BJ (cell line): Measurements from ENCODE around the gene ACSF3. TPM values are rescaled to one million over a fixed set of nuclear protein-coding genes. Genes with fewer than 3 reads are reported as not detected.
"Not testable (repeated sequence)": the region's sequence is repeated elsewhere in the genome, so short reads cannot be mapped to it uniquely, and the experiment has no call there.

Experiments
- CTCF ChIA-PET: fragments of 350-600 bp; formaldehyde crosslinking; extraction: SDS; loops from one replicate; lab custom pipeline; 2021; ENCODE audit warnings: antibody characterized with exemption, inconsistent platforms; lab: Yijun Ruan, JAX
- POLR2A ChIA-PET: fragments of 300-600 bp; sonication (Branson Sonifier 250); formaldehyde crosslinking; extraction: SDS; loops from one replicate; lab custom pipeline; 2021; ENCODE audit warnings: antibody characterized with exemption; lab: Charles Lee
- DNase-seq: peaks from one replicate; pipeline ENCODE4 v3.0.0-alpha.2; 2011; ENCODE audit warnings: low read depth
- H3K27me3 ChIP-seq: 2 replicates; pipeline ENCODE4 v1.6.0; 2011; ENCODE audit warnings: low read length; ENCODE audit not compliant: control insufficient read depth, insufficient read depth
- H3K36me3 ChIP-seq: 2 replicates; pipeline ENCODE4 v1.5.1; 2011; ENCODE audit warnings: low read length; ENCODE audit not compliant: control insufficient read depth, insufficient read depth
- H3K4me3 ChIP-seq: 2 replicates; pipeline ENCODE4 v1.5.1; 2011; ENCODE audit warnings: low read depth, mild to moderate bottlenecking, control low read depth, low read length
- polyA plus RNA-seq: library from polyadenylated mRNA; depleted of rRNA; stranded (reverse); fragments of >200 nt; gene quantifications from 2 replicates; pipeline ENCODE4 v1.2.3, GENCODE V29; 2011
- TF ChIP-seq, protein P1 (sequence below): IDR thresholded peaks from 2 replicates; pipeline ENCODE4 v1.5.1; 2011; ENCODE audit warnings: low read depth, mild to moderate bottlenecking, control low read depth, inconsistent platforms, low read length, moderate library complexity; ENCODE audit not compliant: insufficient read depth

Gene ACSF3
- polyA plus RNA-seq, 1 experiment = 12.5 TPM

DNA sequence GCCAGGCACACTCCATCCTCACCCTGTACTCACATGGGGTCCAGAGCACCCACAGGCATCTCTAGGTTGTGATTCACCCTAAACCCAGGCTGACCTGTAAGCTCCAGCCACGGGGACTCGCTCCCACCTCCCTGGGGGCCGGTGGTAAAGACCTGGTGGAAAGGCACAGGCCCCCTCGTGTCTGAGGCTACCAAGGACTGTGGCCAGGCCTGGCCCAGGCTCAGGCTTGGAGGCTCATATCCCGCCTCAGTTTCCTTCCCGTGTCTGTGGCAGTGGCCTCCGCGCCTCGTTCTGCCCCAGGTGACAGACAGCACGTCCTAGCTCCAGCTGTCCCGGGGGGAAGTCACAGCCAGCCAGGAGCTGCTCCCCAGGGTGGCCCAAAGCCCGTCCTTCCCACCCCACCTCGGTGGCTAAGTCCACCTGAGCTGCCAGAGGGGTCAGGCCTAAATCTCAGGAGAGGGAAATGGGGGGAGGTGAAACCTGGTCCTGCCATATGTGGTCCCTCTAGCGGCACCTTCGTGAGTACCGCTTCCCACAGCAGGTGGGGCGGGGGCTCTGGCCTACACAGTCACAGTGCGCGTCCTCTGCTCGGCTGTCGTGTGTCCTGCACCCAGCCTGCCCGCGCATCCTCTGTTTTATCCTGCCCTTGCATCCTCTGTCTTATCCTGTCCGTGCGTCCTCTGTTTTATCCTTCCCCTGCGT lies 90.5 kb downstream of the ACSF3 start:
- Histone ChIP-seq H3K4me3 (no peak overlapping the region), H3K36me3 (no peaks in the 10 kb centered on the region), H3K27me3 (no peaks in the 10 kb centered on the region; the same call in 1 of the 2 replicates)
- TF ChIP-seq, protein P1, sequence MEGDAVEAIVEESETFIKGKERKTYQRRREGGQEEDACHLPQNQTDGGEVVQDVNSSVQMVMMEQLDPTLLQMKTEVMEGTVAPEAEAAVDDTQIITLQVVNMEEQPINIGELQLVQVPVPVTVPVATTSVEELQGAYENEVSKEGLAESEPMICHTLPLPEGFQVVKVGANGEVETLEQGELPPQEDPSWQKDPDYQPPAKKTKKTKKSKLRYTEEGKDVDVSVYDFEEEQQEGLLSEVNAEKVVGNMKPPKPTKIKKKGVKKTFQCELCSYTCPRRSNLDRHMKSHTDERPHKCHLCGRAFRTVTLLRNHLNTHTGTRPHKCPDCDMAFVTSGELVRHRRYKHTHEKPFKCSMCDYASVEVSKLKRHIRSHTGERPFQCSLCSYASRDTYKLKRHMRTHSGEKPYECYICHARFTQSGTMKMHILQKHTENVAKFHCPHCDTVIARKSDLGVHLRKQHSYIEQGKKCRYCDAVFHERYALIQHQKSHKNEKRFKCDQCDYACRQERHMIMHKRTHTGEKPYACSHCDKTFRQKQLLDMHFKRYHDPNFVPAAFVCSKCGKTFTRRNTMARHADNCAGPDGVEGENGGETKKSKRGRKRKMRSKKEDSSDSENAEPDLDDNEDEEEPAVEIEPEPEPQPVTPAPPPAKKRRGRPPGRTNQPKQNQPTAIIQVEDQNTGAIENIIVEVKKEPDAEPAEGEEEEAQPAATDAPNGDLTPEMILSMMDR = no peak
- ChIA-PET CTCF (interaction anchor here (0.9 to 1.3 kb wide), 2 partner anchors 17 to 33 kb away, joined by 3 read pairs; partner anchors contain the start of gene ZNF778), POLR2A (no interaction called here)
- no peak for DNase-seq

GRCh38 chr16:89184677-89184932 lies 91.0 kb downstream of the ACSF3 start:
- ChIA-PET POLR2A (no interaction called here), CTCF (interaction anchor here (0.9 to 1.3 kb wide), 2 partner anchors 18 to 33 kb away, joined by 3 read pairs; partner anchors contain the start of gene ZNF778)
- TF ChIP-seq, protein P1 = no peak
- Histone ChIP-seq H3K27me3 (no peaks in the 10 kb centered on the region; the same call in 1 of the 2 replicates), H3K36me3 (no peaks in the 10 kb centered on the region), H3K4me3 (no peak overlapping the region)
- no peak for DNase-seq

DNA sequence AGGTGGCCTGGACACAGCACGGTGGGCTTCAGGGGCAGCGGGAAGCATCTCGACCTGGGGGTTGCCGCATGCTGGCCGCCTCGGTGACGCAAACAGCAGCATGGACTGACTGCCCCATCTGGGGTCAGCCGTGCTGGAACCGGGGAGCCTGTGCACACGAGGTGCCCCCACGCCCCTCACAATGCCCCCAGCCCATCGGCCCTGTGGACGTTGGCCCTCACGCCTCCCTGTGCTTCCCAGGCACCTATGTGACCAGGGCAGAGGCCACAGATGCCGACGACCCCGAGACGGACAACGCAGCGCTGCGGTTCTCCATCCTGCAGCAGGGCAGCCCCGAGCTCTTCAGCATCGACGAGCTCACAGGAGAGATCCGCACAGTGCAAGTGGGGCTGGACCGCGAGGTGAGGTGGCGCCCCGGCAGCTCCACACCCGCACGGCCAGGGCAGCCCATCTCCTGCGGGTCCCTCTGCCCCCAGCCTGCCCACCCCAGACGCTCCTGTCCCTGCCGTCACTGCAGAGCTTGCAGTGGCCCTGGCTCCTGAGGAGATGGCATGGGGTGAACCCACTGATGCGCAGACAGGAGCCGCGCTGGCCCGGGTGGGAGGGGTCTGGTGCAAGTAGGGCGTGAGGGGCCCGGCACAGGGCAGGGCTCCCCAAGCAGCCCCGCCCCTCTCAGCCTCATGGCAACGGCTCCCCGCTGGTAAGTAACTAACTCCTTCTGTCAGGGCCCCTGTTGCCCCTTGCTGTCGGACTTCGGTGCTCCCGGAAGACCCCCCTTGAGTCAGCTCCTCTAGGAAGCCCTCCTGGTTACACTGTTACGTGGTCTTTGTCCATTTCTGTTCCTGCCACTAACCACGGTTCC lies 91.5 kb downstream of the ACSF3 start:
- TF ChIP-seq, protein P1 = no peak
- Histone ChIP-seq H3K27me3 (no peaks in the 10 kb centered on the region; the same call in 1 of the 2 replicates), H3K4me3 (no peak overlapping the region), H3K36me3 (no peaks in the 10 kb centered on the region)
- ChIA-PET POLR2A (no interaction called here), CTCF (interaction anchor here (1.3 kb wide), 1 partner anchor 32 kb away, joined by 3 read pairs; the partner anchor contains the start of gene ZNF778)
- no peak for DNase-seq

GRCh38 chr16:89185887-89186592 lies 92.4 kb downstream of the ACSF3 start:
- CTCF ChIA-PET, H3K36me3 ChIP-seq, H3K27me3 ChIP-seq, DNase-seq, H3K4me3 ChIP-seq, POLR2A ChIA-PET: not testable (repeated sequence)

GRCh38 chr16:89186593-89187031 lies 93.0 kb downstream of the ACSF3 start:
- CTCF ChIA-PET, POLR2A ChIA-PET, H3K4me3 ChIP-seq, DNase-seq, H3K36me3 ChIP-seq, H3K27me3 ChIP-seq: not testable (repeated sequence)
